ENCODE results near the gene KCND2.

- TF ChIP-seq, protein P1, sequence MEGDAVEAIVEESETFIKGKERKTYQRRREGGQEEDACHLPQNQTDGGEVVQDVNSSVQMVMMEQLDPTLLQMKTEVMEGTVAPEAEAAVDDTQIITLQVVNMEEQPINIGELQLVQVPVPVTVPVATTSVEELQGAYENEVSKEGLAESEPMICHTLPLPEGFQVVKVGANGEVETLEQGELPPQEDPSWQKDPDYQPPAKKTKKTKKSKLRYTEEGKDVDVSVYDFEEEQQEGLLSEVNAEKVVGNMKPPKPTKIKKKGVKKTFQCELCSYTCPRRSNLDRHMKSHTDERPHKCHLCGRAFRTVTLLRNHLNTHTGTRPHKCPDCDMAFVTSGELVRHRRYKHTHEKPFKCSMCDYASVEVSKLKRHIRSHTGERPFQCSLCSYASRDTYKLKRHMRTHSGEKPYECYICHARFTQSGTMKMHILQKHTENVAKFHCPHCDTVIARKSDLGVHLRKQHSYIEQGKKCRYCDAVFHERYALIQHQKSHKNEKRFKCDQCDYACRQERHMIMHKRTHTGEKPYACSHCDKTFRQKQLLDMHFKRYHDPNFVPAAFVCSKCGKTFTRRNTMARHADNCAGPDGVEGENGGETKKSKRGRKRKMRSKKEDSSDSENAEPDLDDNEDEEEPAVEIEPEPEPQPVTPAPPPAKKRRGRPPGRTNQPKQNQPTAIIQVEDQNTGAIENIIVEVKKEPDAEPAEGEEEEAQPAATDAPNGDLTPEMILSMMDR (IDR thresholded peaks at IDR 0.05) = no peak
- no peak for TF ChIP-seq POLR2A (IDR thresholded peaks at IDR 0.05)
Observed at GRCh38 chr7:120743128-120743527, 470.2 kb downstream of the KCND2 start.

Data from thyroid gland (tissue), 4 donors.